Measurements from ENCODE around the gene CD300LF. TPM values are rescaled to one million over a fixed set of nuclear protein-coding genes. Genes with fewer than 3 reads are reported as not detected.

CD300LF gene
- total and polyA plus RNA-seq, 2 experiments from 2014 or later = not detected

- H3K4me1 ChIP-seq (ENCODE audit: insufficient read depth) = no peaks in the 10 kb centered on the region
- no peaks in the 10 kb centered on the region for H3K79me2 ChIP-seq (replicated peaks; ENCODE audit: insufficient read depth)
- ATAC-seq = no peak
- Mint-ChIP-seq H3K9me3 (peaks cover 4% of the 10 kb centered on the region), H3K27me3 (ENCODE audit: insufficient read depth, low read depth, poor library complexity) (peaks cover 12% of the 10 kb centered on the region), H3K4me1 (no peaks in the 10 kb centered on the region), H3K36me3 (ENCODE audit: low read depth) (no peaks in the 10 kb centered on the region), H3K4me3 (no peak overlapping the region), H3K27ac (no peak overlapping the region)
- no peaks in the 10 kb centered on the region for H3K27me3 ChIP-seq (ENCODE audit: insufficient read depth)
- no peaks in the 10 kb centered on the region for H4K20me1 ChIP-seq (replicated peaks; ENCODE audit: insufficient read depth)
- no peak overlapping the region for H2AFZ ChIP-seq
- DNase-seq (ENCODE audit: low spot score) = no peak
- no peak for TF ChIP-seq REST (IDR thresholded peaks at IDR 0.05; ENCODE audit: unreplicated experiment)
- no peak for TF ChIP-seq EZH2phosphoT487 (IDR thresholded peaks at IDR 0.05; ENCODE audit: unreplicated experiment)
- TF ChIP-seq CREB1 (CRISPR knock-in tag; IDR thresholded peaks at IDR 0.05; ENCODE audit: low read depth) = no peak
- no peak for TF ChIP-seq EZH2 (IDR thresholded peaks at IDR 0.05; ENCODE audit: low read depth, unreplicated experiment)
- TF ChIP-seq ZNF331 (CRISPR knock-in tag; IDR thresholded peaks at IDR 0.05; ENCODE audit: low read depth) = no peak
- no peak for TF ChIP-seq POLR2AphosphoS5 (IDR thresholded peaks at IDR 0.05; ENCODE audit: low read depth)
- no peak for TF ChIP-seq ZNF114 (CRISPR knock-in tag; IDR thresholded peaks at IDR 0.05)
- TF ChIP-seq NANOG (IDR thresholded peaks at IDR 0.05; ENCODE audit: borderline replicate concordance) = no peak
- TF ChIP-seq STAT1 (IDR thresholded peaks at IDR 0.05; ENCODE audit: unreplicated experiment) = no peak
- H3K36me3 ChIP-seq (ENCODE audit: insufficient read depth) = no peaks in the 10 kb centered on the region
- H3K4me3 ChIP-seq = no peak overlapping the region
- H3K27ac ChIP-seq (ENCODE audit: low read depth) = no peak overlapping the region
- H3K9me2 ChIP-seq (ENCODE audit: insufficient read depth) = no peaks in the 10 kb centered on the region
- no peak overlapping the region for H3K4me2 ChIP-seq
- no peaks in the 10 kb centered on the region for H3F3A ChIP-seq (replicated peaks; ENCODE audit: low read depth)
Observed at GRCh38 chr17:74698069-74698468, 14.7 kb downstream of the CD300LF start.

GRCh38 chr17:74697515-74697914 is 15.2 kb downstream of the CD300LF start:
- ATAC-seq = no peak
- H3K79me2 ChIP-seq (replicated peaks; ENCODE audit: insufficient read depth) = no peaks in the 10 kb centered on the region
- no peaks in the 10 kb centered on the region for H3K4me1 ChIP-seq (ENCODE audit: insufficient read depth)
- no peaks in the 10 kb centered on the region for H4K20me1 ChIP-seq (replicated peaks; ENCODE audit: insufficient read depth)
- Mint-ChIP-seq H3K4me1 (no peaks in the 10 kb centered on the region), H3K27me3 (ENCODE audit: insufficient read depth, low read depth, poor library complexity) (peaks cover 12% of the 10 kb centered on the region), H3K27ac (no peak overlapping the region), H3K9me3 (peaks cover 4% of the 10 kb centered on the region), H3K36me3 (ENCODE audit: low read depth) (no peaks in the 10 kb centered on the region), H3K4me3 (no peak overlapping the region)
- no peak overlapping the region for H2AFZ ChIP-seq
- H3K27me3 ChIP-seq (ENCODE audit: insufficient read depth) = no peaks in the 10 kb centered on the region
- H3K36me3 ChIP-seq (ENCODE audit: insufficient read depth) = no peaks in the 10 kb centered on the region
- H3K27ac ChIP-seq (ENCODE audit: low read depth) = no peak overlapping the region
- no peak overlapping the region for H3K4me3 ChIP-seq
- no peaks in the 10 kb centered on the region for H3K9me2 ChIP-seq (ENCODE audit: insufficient read depth)
- H3F3A ChIP-seq (replicated peaks; ENCODE audit: low read depth) = no peaks in the 10 kb centered on the region
- no peak for DNase-seq (ENCODE audit: low spot score)
- H3K4me2 ChIP-seq = no peak overlapping the region
- no peak for TF ChIP-seq ZNF331 (CRISPR knock-in tag; IDR thresholded peaks at IDR 0.05; ENCODE audit: low read depth)
- TF ChIP-seq CTCF (conservative IDR thresholded peaks at IDR 0.05; ENCODE audit: low read depth in 2 of 2) = no peak
- TF ChIP-seq REST (IDR thresholded peaks at IDR 0.05; ENCODE audit: unreplicated experiment) = no peak
- no peak for TF ChIP-seq POLR2AphosphoS5 (IDR thresholded peaks at IDR 0.05; ENCODE audit: low read depth)
- TF ChIP-seq EZH2phosphoT487 (IDR thresholded peaks at IDR 0.05; ENCODE audit: unreplicated experiment) = no peak
- TF ChIP-seq JUNB (IDR thresholded peaks at IDR 0.05; ENCODE audit: unreplicated experiment) = no peak
- TF ChIP-seq ETS1 (IDR thresholded peaks at IDR 0.05) = no peak

All from GM23338 (cell line).